CD1c-positive myeloid dendritic cell (primary cell): Measurements from ENCODE around the gene WEE2.
A peak's percentile ranks its signal among the peaks of the same experiment; 100 is the strongest.

Experiments used
- DNase-seq: peaks from one replicate; pipeline ENCODE4 v3.0.0-alpha.2; 2016; ENCODE audit errors: extremely low spot score

The WEE2 gene

DNA sequence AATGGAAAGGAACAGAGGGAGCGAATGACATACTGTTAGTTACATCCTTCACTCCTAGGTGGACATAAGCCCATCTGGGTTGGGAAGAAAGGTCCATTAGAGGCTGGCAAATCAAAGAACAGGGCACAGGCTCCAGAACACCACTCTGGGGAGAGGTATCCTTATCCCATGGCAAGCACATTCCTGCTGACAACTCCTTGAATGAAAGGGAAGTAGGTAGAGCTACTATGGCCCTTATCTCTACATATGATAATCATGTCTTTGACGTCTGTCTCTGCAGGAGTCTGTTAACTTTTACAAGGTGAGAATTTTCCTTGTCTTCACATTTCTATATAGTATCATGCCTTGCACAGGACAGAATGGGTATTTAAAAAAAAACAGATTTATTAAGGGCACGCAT is 16.6 kb upstream of the WEE2 start:
- no peak for DNase-seq

- DNase-seq = no peak
Measured at GRCh38 chr7:141691961-141692360, 16.2 kb upstream of the WEE2 start.

GRCh38 chr7:141693082-141693481 is 15.1 kb upstream of the WEE2 start:
- DNase-seq = no peak

DNA sequence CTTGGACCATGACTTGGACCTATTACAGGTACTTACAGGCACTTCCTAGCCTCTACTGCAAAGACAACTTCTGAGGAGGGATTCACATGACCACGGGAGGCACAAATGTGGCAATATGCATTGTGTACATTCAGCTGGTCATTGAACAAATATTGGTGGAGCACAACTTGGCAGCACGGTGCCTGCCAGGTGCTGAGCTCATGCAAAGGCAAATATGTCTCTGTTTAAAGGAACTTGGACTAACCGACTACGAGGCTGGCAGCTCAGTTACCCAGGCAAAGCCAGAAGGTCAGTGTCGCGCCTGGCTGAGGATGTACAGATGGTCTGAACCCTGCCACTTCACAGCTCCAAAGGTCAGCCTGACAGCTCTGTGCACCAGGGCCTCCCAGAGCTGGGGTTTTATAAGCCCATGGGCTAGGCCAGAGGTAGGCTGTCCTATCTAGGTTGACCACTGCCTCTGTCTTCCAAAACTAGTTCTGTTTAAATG is 12.3 kb upstream of the WEE2 start:
- DNase-seq = no peak

DNA sequence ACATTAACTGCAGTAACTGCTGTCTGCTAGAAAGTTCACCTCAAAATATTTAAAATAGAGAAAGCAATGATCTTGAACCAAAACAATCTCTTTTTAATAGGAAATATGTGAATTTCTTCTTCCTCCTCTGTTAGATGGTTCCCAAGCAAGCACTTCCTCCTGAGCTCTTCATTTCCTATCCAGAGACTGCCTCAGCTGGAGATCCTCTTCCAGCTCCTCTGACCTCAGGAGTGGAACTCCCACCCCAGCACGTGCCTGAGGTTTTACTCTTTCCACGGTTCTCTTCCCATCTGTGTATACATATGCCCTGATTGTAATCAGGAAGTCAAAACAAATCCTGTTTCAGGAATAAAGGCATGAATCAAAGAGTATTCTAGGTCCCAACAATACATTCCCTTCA is 11.8 kb upstream of the WEE2 start:
- DNase-seq = peak; percentile 34

- no peak for DNase-seq
Measured at GRCh38 chr7:141697211-141697871, 10.8 kb upstream of the WEE2 start.

- DNase-seq = no peak
Measured at GRCh38 chr7:141698247-141699015, 9.7 kb upstream of the WEE2 start.

DNA sequence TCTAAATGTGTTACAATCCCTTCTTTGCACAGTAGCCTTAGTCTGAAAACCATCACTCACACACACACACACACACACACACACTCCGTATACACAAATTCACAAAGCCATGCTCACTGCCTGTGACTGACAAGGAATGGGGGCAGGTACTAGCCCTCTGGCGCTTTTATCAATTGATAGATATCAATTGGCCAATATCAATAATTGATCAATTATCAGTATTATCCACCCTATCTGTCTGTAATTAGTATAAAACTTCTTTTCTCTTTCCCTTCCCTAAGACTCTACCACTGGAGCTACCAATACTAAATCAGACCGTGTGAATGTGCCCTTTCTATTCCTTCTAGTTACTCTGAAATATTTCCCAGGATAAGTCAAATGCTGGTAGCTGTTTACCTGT is 8.3 kb upstream of the WEE2 start:
- DNase-seq = no peak

DNA sequence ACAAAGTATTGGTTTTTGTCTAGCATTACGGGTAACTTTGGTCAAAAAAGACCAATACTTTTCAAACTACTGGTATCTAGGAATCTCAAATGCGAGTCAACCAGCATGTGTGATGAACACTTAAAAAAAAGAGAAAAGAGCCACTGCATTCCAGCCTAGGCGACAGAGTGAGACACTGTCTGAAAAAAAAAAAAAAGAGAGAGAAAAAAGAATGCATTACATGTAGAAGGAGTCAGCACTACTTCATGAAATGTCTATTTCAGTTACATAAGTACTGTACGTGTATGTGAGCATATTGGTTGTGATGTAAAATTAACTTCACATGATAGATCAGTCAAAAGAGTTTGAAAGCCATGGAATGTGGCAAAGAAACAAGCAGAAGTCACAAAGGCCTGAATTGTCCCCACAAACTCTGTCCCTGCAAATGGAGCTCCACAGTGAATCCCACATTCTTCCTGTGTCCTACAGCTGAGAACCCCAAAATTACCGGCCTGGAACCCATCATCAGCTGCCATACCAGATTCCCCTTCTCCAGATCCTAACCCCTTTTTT is 7.8 kb upstream of the WEE2 start:
- DNase-seq = no peak

DNA sequence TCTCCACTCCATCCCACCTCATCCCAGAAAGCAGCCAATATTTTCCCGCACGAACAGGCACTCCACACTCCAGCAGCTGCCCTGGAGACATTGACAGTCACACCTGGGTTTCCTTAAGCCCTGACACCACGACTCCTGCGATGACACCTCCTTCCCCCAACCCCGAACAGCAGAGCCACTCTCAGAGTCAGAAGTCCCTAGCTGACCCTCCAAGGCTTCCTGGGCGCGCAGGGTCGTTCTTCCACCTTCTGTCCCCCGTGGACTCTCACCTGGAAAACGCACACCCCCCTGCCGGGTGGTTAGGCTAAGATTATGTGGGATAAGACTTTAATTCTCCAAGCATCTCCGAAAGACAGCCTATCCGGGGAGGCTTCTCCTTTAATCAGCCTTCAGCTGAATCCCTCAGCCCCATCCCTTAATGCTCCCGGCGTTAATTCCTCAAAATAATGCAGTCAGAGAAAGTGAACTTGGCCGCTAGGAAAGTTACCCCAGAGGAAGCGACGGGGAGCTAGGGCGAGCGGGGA is 7.2 kb upstream of the WEE2 start:
- DNase-seq = peak; percentile 42

DNA sequence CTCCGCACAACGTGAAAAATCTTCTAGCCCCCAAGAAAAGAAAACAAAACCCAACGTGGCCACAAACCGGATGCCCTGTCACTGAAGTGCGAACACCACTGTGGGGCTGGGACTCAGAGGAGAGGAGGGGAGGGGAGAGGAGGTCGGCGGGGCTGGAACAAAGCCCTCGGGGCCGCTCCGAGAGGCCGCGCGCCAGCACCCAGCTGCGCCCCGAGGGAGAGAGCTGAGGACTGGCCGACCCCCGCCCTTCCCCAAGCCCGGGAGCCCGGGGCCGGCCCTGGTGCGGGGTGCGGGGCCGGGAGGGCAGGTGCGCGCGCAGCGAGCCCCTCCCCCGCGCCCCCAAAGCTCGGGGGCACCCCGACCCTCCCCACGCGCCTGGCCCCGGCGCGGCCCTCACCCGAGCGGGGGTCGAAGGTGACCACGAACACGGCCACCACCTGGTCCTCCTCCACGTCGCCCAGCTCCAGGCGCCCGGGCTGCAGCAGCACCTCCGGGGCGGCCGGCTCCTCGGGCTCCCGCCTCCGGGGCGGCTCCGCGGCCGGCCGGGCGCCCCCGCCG is 6.6 kb upstream of the WEE2 start:
- peak; percentile 49 for DNase-seq

- DNase-seq = peak; percentile 70
Measured at GRCh38 chr7:141702047-141702567, 6.0 kb upstream of the WEE2 start, which contains the start of gene DENND11. Gene DENND11 (minus strand): TSS chr7:141702166. CDS start chr7:141702153, 13 bp downstream.

DNA sequence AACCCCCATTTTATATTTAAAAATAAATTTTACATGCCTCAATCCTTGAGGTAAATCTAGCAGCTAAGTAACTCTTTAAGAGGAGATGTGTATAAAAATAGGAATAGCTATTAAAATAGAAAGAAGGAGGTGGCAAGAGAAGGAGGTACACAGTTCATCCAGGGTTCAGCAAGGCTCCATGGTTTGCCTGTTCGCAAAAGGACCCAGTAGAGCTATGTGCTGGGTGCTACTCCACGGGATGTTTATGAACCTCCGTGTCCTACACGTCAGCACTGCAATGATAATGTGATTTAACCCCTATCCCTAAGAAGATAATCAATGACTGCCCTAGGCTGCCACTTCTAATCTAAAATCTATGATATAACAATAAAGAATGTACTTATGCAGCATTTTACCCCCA is 5.3 kb upstream of the WEE2 start:
- no peak for DNase-seq

DNA sequence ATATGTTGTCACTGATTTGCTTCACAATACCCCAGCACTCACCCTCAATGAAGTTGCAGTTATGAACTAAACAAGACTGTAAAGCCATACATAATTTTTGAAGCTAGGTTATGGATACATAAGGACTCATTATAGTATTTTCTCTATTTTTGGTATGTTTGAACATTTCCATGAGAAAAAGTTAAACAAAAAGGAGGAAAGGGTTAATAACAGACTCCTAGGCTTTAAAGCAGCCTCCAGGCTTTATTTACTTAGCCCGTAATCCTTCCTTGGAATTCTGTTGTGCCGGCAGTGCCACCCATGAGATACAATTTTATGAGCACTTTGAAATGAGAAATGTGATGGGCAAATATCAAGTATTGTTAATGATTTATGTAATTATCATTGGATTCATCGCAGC is 4.0 kb upstream of the WEE2 start:
- no peak for DNase-seq

DNA sequence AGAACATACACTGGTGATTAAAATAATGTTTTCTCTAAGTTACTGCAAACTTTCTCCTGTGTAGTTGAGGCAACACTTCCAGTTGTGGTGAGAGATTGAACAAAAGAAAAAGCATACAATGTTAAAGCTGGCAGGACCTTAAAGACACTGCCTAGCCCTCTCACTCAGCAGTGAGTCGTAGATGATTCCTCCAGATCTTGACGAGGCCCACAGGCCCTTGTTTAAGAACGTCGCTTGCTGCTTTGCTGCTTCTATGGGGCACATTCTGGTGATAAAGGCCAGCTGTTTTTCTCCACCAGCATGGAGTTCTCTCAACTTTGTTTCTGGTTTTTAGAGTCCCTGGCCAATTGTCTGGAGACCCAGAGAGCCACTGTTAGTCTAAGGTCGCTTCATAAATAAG is 3.4 kb upstream of the WEE2 start:
- no peak for DNase-seq

DNA sequence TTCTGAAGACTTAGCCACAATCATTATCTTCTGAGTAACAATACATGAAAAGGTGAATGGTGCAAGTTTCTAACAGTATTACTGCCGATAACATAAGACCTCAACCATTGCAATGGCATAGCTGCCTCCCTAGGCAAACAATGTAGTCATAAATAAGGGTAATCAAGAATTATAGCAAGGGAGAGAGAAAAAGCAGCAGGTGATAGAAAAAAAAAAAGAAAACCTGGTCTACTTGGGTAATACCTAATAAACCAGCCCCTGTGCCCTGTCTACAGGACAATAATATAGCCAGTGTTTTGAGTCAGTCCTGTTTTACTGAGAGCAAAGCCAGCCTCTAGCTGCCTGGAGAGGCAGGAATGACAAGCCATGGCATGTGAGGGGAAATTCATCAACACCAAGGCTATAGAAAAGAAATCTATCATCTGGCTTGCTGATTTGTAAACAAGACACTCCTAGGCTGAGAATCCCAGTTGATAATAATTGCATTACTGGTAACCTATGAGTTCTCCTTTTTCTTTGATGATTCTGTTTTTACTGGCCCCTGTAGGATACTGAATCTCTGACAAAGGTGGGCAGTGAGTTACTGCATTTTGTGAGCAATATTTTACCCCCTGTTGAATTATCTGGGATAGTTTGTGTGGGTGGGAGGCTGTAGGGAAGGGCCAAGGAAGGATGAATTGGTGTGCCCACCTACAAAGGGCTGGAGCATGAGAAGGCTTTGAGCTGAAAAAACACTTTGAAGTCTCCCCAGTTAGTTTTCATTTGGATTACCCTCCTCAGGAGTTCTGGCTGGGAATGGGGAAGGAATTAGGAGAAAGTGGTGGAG is 1.7 kb upstream of the WEE2 start:
- no peak for DNase-seq

DNA sequence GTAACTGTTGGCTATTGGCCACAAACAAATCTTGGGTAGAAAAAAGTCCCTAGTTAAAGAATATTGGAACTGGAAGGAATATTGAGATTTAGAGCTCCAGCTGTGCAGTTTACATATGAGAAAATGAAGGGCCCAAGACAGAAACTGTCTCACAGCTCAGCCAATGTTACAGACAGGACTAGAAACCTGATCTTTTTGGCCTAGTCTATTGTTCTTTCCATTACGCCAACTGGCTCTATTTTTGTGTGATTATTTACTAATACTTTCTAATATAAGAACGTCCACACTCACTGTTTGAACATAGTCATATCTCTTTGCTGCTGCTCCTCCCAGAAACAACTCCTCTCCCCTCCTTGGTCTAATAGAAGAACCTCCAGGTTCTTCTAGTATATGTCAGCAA is 1.2 kb downstream of the WEE2 start:
- DNase-seq = no peak

DNA sequence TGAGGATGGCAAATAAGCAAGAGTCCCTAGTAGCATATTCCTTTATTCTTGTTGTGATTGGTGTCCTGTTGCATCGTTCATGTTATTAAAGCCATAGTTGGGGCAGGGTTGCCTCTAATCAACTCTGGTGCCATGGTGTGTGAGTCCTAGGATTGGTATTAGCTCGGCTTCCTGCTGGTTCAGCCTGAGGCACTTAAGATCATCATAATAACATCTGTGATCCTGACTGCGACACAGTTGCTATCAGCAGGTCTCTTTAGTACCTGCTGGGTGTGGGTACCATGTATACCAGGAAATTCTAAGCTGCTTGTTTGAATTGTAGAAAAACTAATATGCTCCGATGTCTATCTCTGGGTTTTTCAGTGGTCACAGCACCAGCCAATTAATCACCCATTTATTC is 1.6 kb downstream of the WEE2 start:
- DNase-seq = no peak

DNA sequence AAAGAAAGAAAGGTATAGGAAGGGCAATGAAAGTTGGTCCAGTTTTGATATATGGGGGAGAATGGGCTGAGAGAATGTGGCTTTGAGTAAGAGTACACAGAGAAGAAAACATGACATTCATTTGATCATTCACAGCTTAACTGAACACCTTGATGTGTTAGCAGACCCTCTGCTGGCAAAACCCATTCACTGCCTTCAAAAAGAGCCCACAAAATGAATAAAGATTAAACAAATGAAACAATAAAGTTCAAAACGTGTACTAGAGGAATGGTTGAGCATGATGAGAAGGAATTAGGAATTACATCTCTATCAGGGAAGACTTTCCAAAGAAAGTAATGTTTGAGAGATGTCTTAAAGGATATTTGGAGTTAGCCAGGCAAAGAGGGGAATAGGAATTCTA is 2.1 kb downstream of the WEE2 start:
- DNase-seq = no peak

- DNase-seq = no peak
Measured at GRCh38 chr7:141712603-141713255, 4.6 kb downstream of the WEE2 start.

- DNase-seq = no peak
Measured at GRCh38 chr7:141713890-141714289, 5.7 kb downstream of the WEE2 start.
